H1 (cell line): ENCODE data around the gene EFCAB8. TPM values are rescaled to one million over a fixed set of nuclear protein-coding genes. Genes with fewer than 3 reads are reported as not detected.

ENCODE experiments used
- EP300 ChIP-seq, 2 experiments: IDR thresholded peaks; 1 replicate in 1 of 2; 2 replicates in 1 of 2; pipeline ENCODE4 v1.6.1; 2011 to 2012; ENCODE audit warnings: low read depth in 2 of 2, low read length in 2 of 2, mild to moderate bottlenecking in 2 of 2, borderline replicate concordance in 1 of 2, inconsistent platforms in 1 of 2, moderate library complexity in 1 of 2
- polyA plus RNA-seq, 7 experiments: library from polyadenylated mRNA; depleted of rRNA in 3 of 7; stranded (reverse) in 5 of 7; unstranded in 2 of 7; fragments of >200 nt in 5 of 7; fragments of 200-250 nt in 2 of 7; gene quantifications; 1 replicate in 5 of 7; 2 replicates in 1 of 7; 4 replicates in 1 of 7; pipeline versions ENCODE4 v1.2.1 to v1.2.3, GENCODE V29; 2011 to 2013; ENCODE audit warnings: missing spikeins in 2 of 7, mixed read lengths in 2 of 7
- total RNA-seq: library from RNA; stranded (reverse); fragmentation: NEBNext Ultra II Directional; extraction: Animal tissue kit (Norgen Biotek cat#: 25700); gene quantifications from 2 replicates; pipeline ENCODE4 v1.2.1, GENCODE V29; 2021

EFCAB8 gene
- total and polyA plus RNA-seq, 2 of the 8 experiments (the other 6 are each of a cell fraction or from before 2014, with no cell fraction given): 0.06 to 0.20 TPM

GRCh38 chr20:32870985-32871384, 12.3 kb downstream of the EFCAB8 start (continued):
- TF ChIP-seq EP300 (IDR thresholded peaks at IDR 0.05; ENCODE audit: borderline replicate concordance in 1 of 2, low read depth in 2 of 2, low read length in 2 of 2): no peak
